ENCODE data around the gene SNX8.
"Not testable (repeated sequence)": the region's sequence is repeated elsewhere in the genome, so short reads cannot be mapped to it uniquely, and the experiment has no call there.

The SNX8 gene

DNA sequence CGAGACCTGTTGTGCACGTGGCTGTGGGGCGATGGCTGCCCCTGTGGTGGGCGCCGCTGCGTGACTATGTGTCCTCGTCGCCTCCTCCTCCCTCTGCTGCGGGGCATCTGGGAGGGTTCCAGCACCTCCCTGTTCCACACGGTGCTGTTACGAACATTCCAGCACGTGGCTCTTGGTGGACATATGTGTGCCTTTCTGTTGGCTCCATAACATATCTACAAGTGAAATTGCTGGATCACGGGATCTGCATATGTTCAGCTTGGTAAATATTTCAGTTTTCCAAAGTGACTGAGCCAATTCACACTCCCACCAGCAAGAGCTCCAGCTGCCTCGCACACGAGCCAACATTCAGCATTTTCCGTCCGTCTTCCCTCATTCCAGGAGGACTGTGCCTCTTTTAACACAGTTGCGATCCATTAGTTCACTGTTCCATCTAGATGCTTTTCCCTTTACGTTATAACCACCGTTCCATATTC, 25.1 kb downstream of the SNX8 start:
- DNase-seq, result no peak

DNA sequence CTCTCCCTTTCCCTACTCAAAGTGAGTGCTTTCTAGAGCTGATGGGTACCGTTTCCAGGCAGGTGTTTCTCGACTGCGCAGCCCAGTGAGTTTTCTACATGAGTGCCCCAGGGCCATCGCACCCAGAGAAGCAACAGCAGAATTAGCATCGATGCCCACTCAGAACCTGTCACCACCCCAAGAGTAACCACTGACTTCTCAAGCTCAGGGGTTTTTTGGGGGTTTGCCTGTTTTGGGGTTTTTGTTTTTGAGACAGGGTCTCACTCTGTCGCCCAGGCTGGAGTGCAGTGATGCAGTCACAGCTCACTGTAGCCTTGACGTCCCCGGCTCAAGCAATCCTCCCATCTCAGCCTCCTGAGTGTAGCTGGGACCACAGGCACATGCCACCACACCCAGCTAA, 25.7 kb downstream of the SNX8 start:
- no peak for DNase-seq

DNA sequence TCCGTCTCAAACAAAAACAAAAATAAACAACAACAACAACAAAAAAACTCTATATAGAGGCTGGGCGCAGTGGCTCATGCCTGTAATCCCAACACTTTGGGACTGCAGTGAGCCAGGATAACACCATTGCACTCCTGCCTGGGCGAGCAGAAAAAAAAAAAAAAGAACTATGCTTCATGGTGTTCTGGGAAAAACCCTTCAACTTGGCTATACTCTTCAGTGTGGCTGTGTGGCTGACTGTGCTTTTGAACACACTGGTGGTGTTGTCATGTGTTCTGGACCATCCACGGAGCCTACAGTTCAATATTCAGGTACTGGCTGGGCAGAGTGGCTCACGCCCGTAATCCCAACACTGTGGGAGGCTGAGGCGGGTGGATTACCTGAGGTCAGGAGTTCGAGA, 26.5 kb downstream of the SNX8 start:
- no peak for DNase-seq

DNA sequence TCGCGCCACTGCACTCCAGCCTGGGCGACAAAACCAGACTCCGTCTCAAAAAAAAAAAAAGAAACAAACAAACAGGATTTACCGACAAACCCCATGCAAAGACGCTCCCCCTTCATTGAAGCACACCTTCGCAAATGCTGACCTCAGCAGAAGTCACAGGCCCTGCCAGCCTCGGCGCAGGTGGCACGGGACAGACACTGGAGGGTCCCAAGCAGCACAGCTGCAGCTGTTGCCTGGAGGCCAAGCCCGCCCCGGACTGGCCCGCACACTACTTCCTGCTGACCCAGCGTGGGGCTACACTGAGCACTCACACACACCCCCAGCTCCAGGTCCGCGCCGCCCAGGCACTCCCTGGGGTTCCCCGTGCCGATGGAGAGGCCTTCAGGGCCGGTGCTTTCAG, 31.2 kb downstream of the SNX8 start:
- no peak for DNase-seq

DNA sequence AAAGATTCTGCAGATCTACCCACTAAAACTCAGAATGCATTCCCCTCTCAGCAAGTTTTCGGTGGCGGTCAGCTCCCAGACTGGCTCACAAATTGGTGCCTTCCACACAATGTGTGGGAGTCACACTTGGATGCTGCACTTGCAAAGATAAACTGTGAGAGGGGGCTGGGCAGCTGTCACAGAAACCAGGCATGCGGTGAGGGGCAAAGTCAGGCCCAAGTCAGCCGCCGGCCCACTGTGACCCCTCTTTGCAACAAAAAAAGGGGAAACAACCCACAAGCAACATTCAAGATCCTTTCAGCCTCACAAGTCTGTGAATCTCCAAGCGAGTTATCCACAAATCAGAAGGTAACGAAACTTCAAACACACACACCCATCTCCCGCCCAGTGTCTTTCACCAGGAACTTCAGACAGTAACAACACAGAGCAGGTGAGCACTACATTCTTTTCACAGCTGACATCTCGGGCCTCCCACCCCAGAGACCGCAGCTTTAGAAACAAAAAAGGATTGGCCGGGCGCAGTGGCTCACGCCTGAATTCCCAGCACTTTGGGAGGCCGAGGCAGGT, 32.0 kb downstream of the SNX8 start:
- DNase-seq, result no peak

DNA sequence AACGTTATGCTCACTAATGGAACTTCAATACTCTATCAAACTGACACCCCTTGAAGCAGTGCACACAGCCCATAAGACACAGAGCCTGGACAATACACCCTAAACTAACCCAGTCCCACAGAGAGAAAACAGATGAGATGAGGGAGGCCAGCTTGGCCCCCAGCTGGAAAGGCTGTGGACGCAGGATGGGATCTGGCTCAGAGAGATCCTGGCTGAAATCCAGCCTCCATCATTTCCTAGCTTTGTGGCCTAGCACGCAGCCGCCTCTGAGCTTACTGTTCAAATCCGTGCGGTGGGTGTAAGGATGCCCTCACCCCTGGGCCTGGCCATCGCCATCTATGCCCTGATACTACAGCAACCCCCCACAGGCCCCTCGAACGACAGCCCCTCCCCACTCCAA, 32.7 kb downstream of the SNX8 start:
- DNase-seq, result no peak

DNA sequence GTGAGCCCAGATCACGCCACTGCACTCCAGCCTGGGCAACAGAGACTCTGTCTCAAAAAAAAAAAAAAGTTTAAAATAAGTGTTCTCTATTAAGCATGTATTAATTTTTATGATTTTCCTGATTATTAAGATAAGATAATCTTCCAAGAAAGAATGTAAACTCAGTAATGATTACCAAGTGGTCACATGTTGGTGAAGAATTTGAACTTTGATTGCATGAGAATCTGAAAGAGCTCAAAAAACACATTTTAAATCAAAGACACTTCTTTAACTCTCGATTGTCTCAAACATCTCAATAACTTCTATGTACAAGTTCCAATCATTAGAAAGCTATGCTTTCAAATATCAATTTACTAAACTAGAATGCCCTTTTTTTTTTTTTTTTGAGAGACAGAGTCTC, 33.8 kb downstream of the SNX8 start:
- DNase-seq, result no peak

DNA sequence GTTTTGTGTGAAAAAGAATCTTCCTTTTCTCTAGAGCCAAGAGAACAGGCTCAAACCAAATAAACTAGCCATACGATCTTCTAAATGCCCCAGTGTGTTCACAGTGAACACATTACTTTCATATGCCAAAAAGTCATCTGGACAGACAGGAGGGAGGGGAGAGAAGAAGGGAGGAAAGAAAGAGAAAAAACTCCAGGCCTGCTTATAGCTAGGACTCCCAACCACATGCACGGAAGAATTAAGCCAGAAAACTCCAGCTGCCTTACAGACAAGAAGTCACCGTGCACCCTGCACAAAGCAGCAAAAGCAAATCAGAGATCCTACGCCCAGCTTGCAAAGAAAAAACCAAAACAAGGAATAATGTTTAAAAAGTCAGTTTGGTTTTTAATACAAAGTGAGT, 34.3 kb downstream of the SNX8 start:
- no peak for DNase-seq

DNA sequence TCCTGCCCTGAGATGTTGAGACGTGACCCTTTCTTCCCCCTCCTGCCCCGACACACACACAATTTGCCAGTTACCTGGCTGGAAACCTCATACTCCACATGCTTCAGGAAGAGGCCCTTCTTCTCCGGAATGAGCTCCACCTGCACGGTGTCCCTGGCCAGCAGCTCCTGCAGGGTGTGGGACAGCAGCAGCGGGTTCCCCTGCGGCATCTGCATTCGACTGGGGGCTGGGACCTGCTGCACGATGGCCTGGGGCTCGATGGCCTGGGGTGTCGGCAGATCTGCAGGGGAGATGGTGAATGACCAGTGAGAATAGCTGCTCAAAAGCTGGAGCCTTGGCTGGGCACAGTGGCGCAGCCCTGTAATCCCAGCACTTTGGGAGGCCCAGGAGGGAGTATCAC, 36.2 kb downstream of the SNX8 start:
- DNase-seq, result no peak

DNA sequence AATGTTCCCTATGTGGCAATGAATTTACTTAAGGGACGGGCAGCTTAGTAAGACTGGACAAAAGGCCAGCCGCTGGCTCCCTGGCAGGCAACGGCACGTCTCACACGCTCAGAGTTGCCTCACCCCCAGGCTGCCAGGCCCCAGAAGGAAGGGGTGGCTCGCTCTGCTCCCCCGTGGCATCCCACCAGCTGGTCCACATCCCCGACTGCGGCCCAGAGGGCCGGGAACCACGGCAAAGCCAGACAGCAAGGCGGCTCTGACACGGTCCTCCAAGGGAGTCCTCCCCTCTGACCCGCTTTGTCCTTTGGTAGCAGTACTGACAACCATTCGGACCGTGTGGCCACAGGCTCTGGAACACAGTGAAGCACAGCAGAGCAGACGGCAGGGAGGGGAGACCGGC, 38.1 kb downstream of the SNX8 start:
- DNase-seq, result no peak

DNA sequence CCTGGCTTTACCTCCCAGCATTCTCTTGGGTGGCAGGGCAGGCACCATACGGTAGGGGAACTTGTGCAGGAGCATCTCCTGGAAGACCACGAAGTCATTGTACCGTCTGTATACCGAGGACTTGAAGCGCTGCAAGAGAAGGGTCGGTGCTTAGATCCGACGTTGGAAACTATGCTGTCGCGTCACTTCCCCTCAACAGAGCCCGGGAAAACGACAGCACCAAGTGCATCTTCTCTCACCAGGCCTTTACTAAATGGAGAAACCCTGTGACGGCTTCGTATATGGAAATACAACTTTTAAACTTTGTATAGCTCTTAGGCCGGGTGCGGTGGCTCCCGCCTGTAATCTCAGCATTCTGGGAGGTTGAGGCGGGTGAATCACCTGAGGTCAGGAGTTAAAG, 39.1 kb downstream of the SNX8 start:
- no peak for DNase-seq

DNA sequence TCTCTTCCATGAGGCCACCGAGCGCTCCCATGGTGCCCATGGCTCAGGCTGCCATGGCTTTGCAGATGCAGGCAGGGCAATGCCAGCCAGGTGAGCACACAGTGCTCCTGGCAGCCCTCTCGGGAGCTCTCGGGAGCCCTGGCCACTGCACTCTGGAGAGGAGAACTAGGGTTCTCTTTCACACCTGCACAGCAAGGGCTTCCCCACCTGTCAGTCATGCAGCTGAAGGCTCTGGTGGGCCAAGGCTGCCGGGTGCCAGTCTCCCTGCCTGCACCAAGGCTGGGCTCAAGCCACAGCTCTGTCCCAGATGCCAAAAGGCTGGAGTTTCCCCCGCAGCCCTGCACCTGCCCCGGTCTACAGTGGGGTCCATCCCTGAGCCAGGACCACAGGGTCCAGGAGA, 39.6 kb downstream of the SNX8 start:
- no peak for DNase-seq

DNA sequence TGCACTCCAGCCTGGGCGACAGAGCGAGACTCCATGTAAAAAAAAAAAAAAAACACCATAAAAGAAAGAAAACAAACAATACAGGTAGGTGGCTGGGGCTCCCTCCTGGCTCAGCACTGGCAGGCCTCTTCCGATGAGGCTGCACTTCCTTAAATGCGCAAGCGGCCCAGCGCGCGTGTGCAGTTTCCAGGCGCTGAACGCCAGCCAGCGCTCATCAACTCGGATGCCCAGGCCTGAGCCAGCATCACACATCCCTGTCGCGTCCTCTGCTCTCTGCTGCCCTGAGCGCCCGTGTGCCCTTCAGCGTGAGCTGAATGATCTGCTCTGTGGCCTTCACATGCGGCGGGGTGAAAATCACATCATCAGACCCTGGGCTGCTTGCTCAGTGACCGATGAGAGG, 40.4 kb downstream of the SNX8 start:
- DNase-seq, result no peak

DNA sequence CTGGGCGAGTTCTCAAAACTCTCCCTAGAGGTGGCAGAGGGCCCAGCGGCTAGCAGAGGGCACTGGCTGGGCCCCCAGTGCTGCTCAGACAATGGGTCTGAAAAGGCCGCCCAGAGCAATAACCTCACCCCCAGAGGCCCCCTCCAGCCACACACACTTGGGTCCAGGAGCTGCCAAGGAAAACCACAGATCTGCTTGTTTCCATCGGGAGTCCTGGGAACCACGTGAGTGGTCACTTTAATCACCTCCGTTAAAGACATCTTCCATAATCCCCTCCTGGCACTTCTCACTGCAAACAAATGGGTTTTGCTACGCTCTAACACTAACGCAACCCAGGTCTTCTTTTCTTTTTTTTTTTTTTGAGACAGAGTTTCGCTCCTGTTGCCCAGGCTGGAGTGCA, 42.2 kb downstream of the SNX8 start:
- DNase-seq, result no peak

DNA sequence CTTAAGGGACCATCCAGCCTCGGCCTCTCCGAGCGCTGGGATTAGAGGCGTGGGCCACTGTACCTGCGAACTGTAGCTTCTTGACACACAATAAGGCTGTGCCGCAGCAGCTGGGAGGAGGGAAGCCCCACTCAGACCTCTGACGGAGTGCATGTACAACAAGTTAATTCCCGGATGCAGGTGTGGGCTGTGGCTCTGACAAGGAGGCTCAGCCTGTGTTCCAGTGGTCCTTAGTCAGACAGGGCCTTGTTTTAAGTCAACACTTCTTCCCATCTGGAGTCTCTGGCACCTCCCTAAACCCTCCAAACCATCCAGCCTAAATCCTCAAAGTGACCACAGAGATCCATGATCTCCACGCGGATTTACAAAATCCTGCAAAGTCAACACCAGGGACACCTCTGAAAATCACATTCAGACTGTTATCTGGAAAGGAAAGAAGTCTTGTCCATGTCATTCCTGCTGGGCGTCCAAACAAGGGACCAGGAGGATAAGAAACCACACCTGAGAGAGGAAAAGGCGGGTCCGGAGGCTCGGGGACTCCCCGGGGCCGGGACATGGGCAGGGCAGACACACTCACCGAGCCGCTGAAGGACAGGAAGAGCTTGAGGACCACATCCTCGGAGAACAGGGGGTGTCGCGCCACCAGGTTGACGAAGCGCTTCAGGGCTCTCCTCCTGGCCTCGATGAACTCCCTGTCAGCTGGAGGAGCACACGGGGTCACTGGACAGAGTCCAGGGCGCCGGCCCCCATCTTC, 42.8 kb downstream of the SNX8 start:
- no peak for DNase-seq

DNA sequence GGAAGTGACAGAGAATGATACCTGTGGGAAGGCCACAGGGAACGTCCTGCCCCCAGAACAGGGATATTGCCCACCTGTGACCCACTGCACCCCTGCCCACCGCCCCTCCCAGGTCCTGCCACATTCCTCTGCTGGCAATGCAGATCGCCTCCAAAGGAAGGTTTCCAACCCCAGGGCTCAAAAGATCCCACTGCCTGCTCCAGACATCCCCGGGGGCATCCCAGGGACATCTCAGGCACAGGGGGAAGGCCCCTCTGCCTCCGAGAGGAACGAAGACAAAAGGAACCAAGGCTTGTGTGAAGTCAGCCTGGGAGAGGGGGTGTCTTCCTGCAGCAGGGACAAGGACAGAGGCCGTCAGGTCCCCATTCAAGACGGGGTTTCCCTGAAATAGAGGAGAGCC, 43.7 kb downstream of the SNX8 start:
- no peak for DNase-seq

DNA sequence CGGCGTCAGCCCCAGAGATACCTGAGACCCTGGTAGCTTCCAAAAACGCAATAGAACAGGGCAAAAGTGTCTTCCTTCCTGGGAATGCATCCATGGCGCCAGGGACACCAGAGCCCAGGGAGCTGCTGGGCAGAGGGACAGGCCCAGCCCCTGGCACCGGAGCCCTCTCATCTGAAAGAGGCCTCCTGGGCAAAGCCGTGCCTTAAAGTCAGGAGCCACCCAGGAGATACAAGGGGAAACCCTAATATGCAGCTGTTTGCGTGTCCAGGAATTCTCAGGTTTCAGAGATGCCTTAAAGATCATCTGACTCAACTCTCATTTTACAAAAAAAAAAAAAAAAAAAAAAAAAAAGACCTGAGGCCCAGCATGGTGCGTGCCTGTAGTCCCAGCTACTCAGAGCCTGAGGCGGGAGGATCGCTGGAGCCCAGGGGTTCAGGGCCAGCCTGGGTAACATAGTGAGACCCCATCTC, 44.2 kb downstream of the SNX8 start:
- DNase-seq, result no peak

DNA sequence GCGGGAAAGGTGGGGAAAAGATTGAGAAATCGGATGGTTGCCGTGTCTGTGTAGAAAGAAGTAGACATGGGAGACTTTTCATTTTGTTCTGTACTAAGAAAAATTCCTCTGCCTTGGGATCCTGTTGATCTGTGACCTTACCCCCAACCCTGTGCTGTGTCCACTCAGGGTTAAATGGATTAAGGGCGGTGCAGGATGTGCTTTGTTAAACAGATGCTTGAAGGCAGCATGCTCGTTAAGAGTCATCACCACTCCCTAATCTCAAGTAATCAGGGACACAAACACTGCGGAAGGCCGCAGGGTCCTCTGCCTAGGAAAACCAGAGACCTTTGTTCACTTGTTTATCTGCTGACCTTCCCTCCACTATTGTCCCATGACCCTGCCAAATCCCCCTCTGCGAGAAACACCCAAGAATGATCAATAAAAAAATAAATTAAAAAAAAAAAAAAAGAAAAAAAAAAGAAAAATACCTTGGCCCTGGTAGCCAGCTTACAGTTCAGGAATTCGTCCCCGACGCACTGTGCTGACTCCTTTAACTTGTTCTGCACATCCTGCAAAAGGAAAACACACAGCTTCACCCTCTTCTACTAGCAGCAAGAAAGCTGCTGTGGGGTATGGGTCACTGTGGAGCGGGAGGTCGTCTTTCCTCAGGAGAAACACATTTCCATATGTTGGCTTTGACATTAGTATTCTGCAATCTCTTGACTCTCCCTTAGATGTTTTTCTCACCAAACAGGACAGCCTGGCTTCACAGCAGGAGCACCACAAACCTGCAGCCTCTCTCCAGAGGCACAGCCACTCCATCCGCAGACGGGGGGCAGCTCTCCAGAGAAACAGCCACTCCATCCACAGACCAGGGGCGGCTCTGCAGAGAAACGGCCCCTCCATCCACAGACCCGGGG, 44.9 kb downstream of the SNX8 start:
- DNase-seq, result not testable (repeated sequence)

DNA sequence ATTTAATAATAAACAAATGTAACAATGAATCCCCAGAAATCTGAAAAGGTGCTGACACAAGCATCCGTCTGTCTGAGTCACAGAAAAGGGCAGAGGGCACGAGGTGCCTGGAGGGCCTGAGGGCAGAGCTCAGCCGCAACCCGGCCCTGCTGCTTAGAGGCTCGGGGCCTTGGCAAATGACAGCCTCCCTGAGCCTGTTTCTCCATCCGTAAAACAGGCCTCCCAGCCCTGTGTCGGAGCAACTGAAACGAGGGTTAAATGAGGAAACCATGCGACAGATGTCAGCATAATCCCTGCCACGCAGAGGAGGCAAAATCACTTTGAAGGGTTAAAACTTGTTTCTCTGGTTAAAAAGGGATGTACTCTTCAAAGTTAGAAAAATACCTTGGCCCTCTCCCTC, 47.3 kb downstream of the SNX8 start:
- DNase-seq, result no peak

DNA sequence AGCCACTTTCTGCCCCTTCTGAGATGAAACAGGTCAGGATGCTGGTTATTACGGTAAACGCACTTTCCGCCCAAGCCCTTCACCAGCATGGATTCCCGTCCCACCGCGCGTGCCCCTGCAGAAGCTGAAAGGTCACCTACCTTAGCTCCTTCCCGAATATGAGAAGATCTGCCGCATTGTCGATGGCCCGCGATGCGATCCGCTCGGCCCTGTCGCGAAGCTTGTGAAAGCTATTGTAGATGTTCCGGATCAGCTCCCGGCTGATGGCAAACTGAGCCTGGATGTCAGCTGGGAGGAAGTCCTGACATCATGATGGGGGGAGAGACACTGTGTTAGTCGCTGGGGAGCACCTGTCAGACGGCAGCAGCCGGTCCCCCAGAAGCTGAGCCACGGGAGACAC, 50.1 kb downstream of the SNX8 start:
- DNase-seq, result no peak

DNA sequence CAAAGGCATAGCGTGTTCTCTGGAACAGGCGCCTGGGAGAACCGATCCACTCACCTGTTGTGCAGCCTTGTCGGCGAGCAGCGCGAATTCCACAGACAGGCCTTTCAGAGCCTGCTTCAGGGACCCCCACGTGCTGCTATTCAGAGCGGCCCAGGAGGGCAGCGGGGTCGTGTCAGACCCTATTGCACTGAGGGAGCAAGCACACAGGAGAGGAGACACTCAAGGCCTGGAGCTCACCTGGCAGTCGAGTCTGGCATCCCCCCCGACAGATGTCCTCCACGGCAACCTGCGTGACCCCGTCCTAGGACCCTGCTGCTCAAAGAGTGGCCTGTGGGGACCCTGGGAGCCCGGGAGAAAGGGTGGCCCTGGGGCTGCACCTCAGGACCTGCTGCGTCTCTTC, 51.1 kb downstream of the SNX8 start:
- DNase-seq, result no peak

DNA sequence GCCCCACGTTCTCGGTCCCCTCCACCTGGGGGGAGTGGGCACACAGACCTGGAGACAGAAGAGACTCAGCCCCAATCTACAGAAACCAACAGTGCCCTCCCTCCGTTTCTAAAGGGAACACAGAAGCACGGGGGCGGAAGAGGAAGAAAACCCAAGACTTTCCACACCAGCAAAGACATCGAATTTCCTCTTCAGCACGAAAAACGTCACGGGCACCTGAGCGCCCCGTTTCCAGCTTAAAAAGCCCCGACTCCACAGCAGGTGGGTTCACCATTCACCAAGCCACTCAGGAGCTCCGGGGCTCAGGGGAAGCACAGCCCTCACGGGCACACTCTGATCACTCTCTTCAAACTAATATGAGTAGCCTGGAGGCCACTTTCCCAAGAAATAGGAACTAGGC, 52.6 kb downstream of the SNX8 start:
- DNase-seq, result no peak

DNA sequence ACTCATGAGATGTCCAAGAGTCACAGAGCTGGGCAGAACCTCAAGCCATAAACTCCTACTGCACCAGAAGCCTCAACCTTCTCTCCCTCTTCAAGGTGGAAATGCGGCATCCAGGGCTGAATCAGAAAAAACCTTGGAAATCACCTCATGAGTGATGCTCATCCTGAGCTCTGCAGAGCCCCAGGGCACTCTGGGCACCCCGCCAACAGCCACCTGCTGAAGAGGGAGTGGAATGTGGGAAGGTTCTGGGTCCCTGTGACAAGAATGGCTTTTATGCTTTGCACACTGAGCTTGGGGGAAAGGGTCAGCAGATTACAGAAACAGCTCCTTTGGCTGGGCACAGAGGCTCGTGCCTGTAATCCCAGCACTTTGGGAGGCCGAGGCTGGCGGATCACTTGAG, 53.4 kb downstream of the SNX8 start:
- DNase-seq, result no peak

DNA sequence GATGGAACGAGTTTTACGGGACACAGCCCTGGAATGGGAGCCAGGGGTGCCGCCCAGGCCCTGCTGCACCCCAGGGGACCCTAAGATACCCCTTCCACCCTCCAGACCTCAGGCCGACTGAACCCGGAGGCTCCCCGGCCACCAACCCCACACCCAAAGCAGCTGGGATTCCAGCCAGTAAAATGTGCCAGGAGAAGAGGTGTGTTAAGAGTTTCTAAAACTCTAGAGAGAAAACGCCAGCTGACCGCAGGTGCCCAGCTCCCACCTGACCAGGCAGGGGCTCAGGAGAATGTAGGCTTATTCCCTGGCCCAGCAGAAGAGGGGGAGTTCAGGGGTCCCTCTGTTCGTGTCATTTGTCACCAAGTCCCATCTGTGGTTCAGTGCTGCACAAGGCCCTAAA, 54.8 kb downstream of the SNX8 start:
- no peak for DNase-seq
